ENCODE results near the gene CHCHD3.

The CHCHD3 gene

DNA sequence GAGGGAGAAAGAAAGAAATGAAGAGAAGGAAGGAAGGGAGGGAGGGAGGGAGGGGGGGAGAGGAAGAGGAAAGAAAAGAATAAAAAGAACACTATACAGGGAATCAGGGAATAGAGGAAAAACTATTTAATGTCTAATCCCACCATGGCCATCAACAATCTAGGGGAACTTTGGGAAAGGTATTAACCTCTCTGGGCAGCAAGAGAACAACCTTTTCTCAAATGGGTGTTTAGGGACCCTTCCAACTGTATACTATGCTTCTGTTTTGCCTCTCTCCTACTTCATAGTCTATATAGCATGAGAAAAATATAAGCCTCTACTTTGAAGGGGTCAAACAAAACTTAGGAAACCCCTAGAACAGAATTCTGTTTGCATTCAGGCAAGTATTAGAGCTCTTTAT is 54.5 kb downstream of the CHCHD3 start:
- TF ChIP-seq, protein P1, sequence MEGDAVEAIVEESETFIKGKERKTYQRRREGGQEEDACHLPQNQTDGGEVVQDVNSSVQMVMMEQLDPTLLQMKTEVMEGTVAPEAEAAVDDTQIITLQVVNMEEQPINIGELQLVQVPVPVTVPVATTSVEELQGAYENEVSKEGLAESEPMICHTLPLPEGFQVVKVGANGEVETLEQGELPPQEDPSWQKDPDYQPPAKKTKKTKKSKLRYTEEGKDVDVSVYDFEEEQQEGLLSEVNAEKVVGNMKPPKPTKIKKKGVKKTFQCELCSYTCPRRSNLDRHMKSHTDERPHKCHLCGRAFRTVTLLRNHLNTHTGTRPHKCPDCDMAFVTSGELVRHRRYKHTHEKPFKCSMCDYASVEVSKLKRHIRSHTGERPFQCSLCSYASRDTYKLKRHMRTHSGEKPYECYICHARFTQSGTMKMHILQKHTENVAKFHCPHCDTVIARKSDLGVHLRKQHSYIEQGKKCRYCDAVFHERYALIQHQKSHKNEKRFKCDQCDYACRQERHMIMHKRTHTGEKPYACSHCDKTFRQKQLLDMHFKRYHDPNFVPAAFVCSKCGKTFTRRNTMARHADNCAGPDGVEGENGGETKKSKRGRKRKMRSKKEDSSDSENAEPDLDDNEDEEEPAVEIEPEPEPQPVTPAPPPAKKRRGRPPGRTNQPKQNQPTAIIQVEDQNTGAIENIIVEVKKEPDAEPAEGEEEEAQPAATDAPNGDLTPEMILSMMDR (IDR thresholded peaks at IDR 0.05; ENCODE audit: low read depth, low read length), result no peak
- no peak for DNase-seq (ENCODE audit: extremely low read depth, low read depth)

GRCh38 chr7:133026210-133026859 is 55.6 kb downstream of the CHCHD3 start:
- TF ChIP-seq, protein P1 (IDR thresholded peaks at IDR 0.05; ENCODE audit: low read depth, low read length), result no peak
- no peak for DNase-seq (ENCODE audit: extremely low read depth, low read depth)

GRCh38 chr7:133025056-133025455 is 56.8 kb downstream of the CHCHD3 start:
- no peak for DNase-seq (ENCODE audit: extremely low read depth, low read depth)
- TF ChIP-seq, protein P1 (IDR thresholded peaks at IDR 0.05; ENCODE audit: low read depth, low read length), result no peak

- no peak for DNase-seq (ENCODE audit: extremely low read depth, low read depth)
- TF ChIP-seq, protein P1 (IDR thresholded peaks at IDR 0.05; ENCODE audit: low read depth, low read length), result no peak
Observed at GRCh38 chr7:133024596-133024995, 57.3 kb downstream of the CHCHD3 start.

DNA sequence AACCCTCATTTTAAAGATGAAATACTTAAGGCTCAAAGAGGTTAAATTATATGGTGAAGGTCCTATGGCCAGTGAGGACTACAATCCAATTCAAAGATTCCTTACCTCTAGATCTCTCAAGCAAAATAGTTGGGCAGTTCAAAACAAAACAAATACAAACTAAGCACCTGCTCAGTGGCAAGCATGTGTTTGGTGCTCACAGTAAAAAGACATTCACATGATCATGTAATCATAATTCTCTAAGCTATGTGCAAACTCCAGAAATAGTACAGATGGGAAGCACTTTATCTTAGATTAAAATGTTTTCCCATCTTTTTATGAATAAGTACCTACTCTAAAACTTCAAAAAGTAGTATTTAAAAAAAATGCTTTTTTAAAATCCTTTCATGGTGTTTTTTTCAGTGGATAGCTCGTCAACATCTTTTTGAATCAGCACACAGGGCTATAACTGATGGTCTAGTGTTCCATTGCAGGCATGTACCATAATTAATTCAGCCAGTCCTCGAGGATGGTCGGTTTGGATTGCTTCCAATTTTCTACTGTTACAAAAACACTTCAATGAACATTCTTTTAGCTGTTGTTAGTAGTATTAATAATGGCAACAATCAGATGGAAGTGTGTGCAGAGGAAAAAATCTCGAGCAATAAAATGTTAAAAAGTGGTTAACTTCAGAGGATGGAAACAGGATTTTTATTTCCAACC is 58.4 kb downstream of the CHCHD3 start:
- TF ChIP-seq, protein P1 (IDR thresholded peaks at IDR 0.05; ENCODE audit: low read depth, low read length), result no peak
- DNase-seq (ENCODE audit: extremely low read depth, low read depth), result no peak

DNA sequence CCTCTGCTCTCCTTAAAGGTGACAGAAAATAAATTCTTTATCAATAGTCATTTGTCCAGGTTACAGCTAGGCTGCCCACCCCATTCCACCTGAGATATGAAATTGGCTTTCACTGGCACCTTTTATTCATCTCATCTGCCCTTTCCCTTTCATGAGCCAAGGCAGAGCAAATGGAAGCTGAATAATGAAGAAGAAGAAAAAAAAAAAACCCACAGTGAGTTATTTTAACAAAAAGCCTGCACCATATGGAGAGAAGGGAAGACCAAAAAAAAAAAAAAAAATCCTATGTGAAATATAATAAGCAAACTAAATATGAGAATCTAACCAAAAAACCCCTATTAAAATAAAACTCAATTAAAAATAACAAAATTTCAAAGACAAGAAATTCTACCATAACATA is 59.2 kb downstream of the CHCHD3 start:
- DNase-seq (ENCODE audit: extremely low read depth, low read depth), result no peak
- TF ChIP-seq, protein P1 (IDR thresholded peaks at IDR 0.05; ENCODE audit: low read depth, low read length), result no peak

- no peak for DNase-seq (ENCODE audit: extremely low read depth, low read depth)
- TF ChIP-seq, protein P1 (IDR thresholded peaks at IDR 0.05; ENCODE audit: low read depth, low read length), result no peak
Observed at GRCh38 chr7:133021196-133021595, 60.7 kb downstream of the CHCHD3 start.

Data from AG09319 (cell line).